Natural killer cell (primary cell): Measurements from ENCODE around the gene EGLN2. TPM values are rescaled to one million over a fixed set of nuclear protein-coding genes. Genes with fewer than 3 reads are reported as not detected.
"Not testable (repeated sequence)": the region's sequence is repeated elsewhere in the genome, so short reads cannot be mapped to it uniquely, and the experiment has no call there.

Source experiments
- ATAC-seq, 3 donors: fragments of 150-1000 bp in 2 of 3; fragments of 200-7000 bp in 1 of 3; cut with Tn5 transposase; 1 replicate in 1 of 3; 2 replicates in 2 of 3; pipeline ENCODE4 v1.10.0; 2021; ENCODE audit warnings: mild to moderate bottlenecking in 2 of 3, moderate library complexity in 2 of 3
- DNase-seq, 2 donors: peaks; one replicate each; pipeline versions ENCODE4 v3.0.0 to v3.0.0-alpha.2; 2013 to 2021; ENCODE audit warnings: mixed read lengths in 1 of 2
- H3K27ac ChIP-seq: one replicate; pipeline ENCODE4 v1.5.1; 2013; ENCODE audit warnings: mild to moderate bottlenecking, low read length
- H3K27me3 ChIP-seq: one replicate; pipeline ENCODE4 v1.6.1; 2013; ENCODE audit warnings: low read length; ENCODE audit not compliant: control insufficient read depth, insufficient read depth
- H3K36me3 ChIP-seq: one replicate; pipeline ENCODE4 v1.6.1; 2013; ENCODE audit warnings: low read length; ENCODE audit not compliant: control insufficient read depth, insufficient read depth
- H3K4me1 ChIP-seq: one replicate; pipeline ENCODE4 v1.6.1; 2013; ENCODE audit warnings: low read length; ENCODE audit not compliant: control insufficient read depth, insufficient read depth
- H3K4me3 ChIP-seq: one replicate; pipeline ENCODE4 v1.5.1; 2013; ENCODE audit warnings: low read length
- H3K9me3 ChIP-seq: one replicate; pipeline ENCODE4 v1.6.1; 2013; ENCODE audit warnings: low read length; ENCODE audit not compliant: control insufficient read depth, insufficient read depth
- H3K27ac Mint-ChIP-seq, 2 donors: one replicate each; pipeline ENCODE4 v1.8.0; 2022; ENCODE audit warnings: mild to moderate bottlenecking in 2 of 2, mixed read lengths in 2 of 2, moderate library complexity in 1 of 2
- H3K27me3 Mint-ChIP-seq, 2 donors: one replicate each; pipeline ENCODE4 v1.8.0; 2022; ENCODE audit warnings: low read depth in 2 of 2, mixed read lengths in 2 of 2
- H3K36me3 Mint-ChIP-seq: one replicate; pipeline ENCODE4 v1.8.0; 2022; ENCODE audit warnings: mixed read lengths
- H3K4me1 Mint-ChIP-seq, 2 donors: one replicate each; pipeline ENCODE4 v1.8.0; 2022; ENCODE audit warnings: mixed read lengths in 2 of 2
- H3K4me3 Mint-ChIP-seq: one replicate; pipeline ENCODE4 v1.8.0; 2022; ENCODE audit warnings: mild to moderate bottlenecking, moderate library complexity, mixed read lengths
- H3K9me3 Mint-ChIP-seq, 2 donors: one replicate each; pipeline ENCODE4 v1.8.0; 2022; ENCODE audit warnings: mixed read lengths in 2 of 2
- CTCF ChIP-seq: fragments of 200-600 bp; IDR thresholded peaks from one replicate; pipeline ENCODE4 v1.8.0; 2022; ENCODE audit warnings: antibody characterized with exemption
- WGBS: methylation state at CpG from one replicate; pipeline ENCODE4 v1.1.7; 2013; ENCODE audit warnings: missing lambda C conversion rate; ENCODE audit not compliant: insufficient coverage; 5-methylcytosine and 5-hydroxymethylcytosine counted together
- intact Hi-C: fragments of 100-400 bp; cut with micrococcal nuclease; formaldehyde crosslinking; loops from one replicate; pipeline ENCODE4 v1.14.2; 2022
- total RNA-seq, 4 donors: library from RNA; stranded (reverse); fragments of 120-200 nt in 1 of 4; gene quantifications; one replicate each; pipeline versions ENCODE4 v1.2.3 to v1.2.4, GENCODE V29; 2013 to 2022

The EGLN2 gene
- total RNA-seq, 3 donors from 2014 or later (not counting 1 experiment from before 2014, with no cell fraction given) = 104 to 156 (median 151) TPM

GRCh38 chr19:40811478-40812341 lies 12.7 kb downstream of the EGLN2 start:
- intact Hi-C loops = no loop called here
- Mint-ChIP-seq H3K36me3 (no peaks in the 10 kb centered on the region), H3K4me3 (peak overlapping the region; percentile 98), H3K27ac (peak overlapping the region; percentile 88 to 96), H3K9me3 (no peaks in the 10 kb centered on the region), H3K4me1 (peaks cover 45 to 58% of the 10 kb centered on the region in 2 donors), H3K27me3 (no peaks in the 10 kb centered on the region)
- peaks cover 24% of the 10 kb centered on the region for H3K36me3 ChIP-seq
- H3K4me1 ChIP-seq = peaks cover 50% of the 10 kb centered on the region
- no peaks in the 10 kb centered on the region for H3K9me3 ChIP-seq
- peak overlapping the region; percentile 31 for H3K27ac ChIP-seq
- H3K4me3 ChIP-seq = peak overlapping the region; percentile 58
- H3K27me3 ChIP-seq = no peaks in the 10 kb centered on the region
- no peak for TF ChIP-seq CTCF
- peak in 1 of 3 donors; percentile 1 for ATAC-seq
- peak in 1 of 2 donors; percentile 69 for DNase-seq
- WGBS = 8% methylated on average over 28 of the region's 35 CpGs

DNA sequence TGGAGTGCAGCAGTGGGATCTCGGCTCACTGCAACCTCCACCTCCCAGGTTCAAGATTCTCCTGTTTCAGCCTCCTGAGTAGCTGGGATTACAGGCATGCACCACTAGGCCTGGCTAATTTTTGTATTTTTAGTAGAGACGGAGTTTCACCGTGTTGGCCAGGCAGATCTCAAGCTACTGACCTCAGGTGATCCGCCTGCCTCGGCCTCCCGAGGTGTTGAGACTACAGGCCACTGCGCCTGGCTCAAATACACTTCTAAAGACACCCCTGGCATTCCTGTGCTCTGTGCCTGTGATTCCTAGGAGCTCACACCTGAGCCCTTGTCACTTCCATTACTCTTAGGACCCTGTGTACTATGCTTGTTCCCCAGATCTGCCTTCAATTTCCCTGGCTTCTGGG lies 13.6 kb downstream of the EGLN2 start:
- Mint-ChIP-seq H3K27ac (peak overlapping the region; percentile 86 to 96), H3K4me3 (peak overlapping the region; percentile 81), H3K4me1 (peaks cover 37 to 51% of the 10 kb centered on the region in 2 donors)
- DNase-seq, ATAC-seq, H3K27me3 Mint-ChIP-seq, H3K36me3 Mint-ChIP-seq, H3K9me3 Mint-ChIP-seq, H3K27ac ChIP-seq, H3K9me3 ChIP-seq, H3K27me3 ChIP-seq, H3K4me3 ChIP-seq, intact Hi-C loops: not testable (repeated sequence)
- Histone ChIP-seq H3K36me3 (peaks cover 19% of the 10 kb centered on the region), H3K4me1 (peaks cover 41% of the 10 kb centered on the region)
- 90% methylated on average over 7 of the region's 7 CpGs for WGBS

DNA sequence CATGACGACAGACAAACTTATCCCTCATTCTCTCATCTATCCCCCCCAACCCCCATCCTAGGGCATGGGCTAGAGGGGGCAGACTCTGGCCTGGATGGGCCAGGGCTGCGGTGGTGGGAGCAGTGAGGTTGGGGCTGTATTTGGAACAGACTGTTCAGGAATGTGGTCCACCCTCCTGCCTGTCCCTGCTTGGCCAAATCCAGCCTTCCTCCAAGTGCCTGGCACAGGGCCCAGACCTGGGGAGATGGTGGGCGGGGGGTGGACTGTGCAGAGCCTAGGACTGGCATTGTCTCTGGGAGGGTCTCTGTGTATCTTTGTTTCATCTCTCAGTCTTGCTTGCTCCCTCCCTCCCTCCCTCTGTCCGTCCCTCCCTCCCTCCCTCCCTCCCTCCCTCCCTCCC lies 14.2 kb downstream of the EGLN2 start:
- H3K36me3 ChIP-seq = peaks cover 13% of the 10 kb centered on the region
- H3K27ac ChIP-seq = no peak overlapping the region
- Mint-ChIP-seq H3K27me3 (no peaks in the 10 kb centered on the region), H3K4me3 (peak overlapping the region; percentile 81), H3K9me3 (no peaks in the 10 kb centered on the region), H3K4me1 (peaks cover 37 to 51% of the 10 kb centered on the region in 2 donors), H3K27ac (peak overlapping the region; percentile 86 to 96), H3K36me3 (no peaks in the 10 kb centered on the region)
- intact Hi-C loops = no loop called here
- no peaks in the 10 kb centered on the region for H3K27me3 ChIP-seq
- peaks cover 40% of the 10 kb centered on the region for H3K4me1 ChIP-seq
- ATAC-seq (no peak), DNase-seq (no peak)
- no peaks in the 10 kb centered on the region for H3K9me3 ChIP-seq
- no peak for TF ChIP-seq CTCF
- WGBS = 100% methylated on average over 1 of the region's 4 CpGs
- H3K4me3 ChIP-seq = no peak overlapping the region

- no peak overlapping the region for H3K4me3 ChIP-seq
- H3K4me1 Mint-ChIP-seq = peaks cover 49 to 58% of the 10 kb centered on the region in 2 donors
- H3K27me3 ChIP-seq = no peaks in the 10 kb centered on the region
- H3K36me3 ChIP-seq = no peaks in the 10 kb centered on the region
- TF ChIP-seq CTCF = no peak
- peak overlapping the region in 1 of 2 donors; percentile 38 for H3K27ac Mint-ChIP-seq
- 86% methylated on average over 3 of the region's 4 CpGs for whole genome bisulfite sequencing
- no peaks in the 10 kb centered on the region for H3K27me3 Mint-ChIP-seq
- ATAC-seq (no peak), DNase-seq (no peak)
- no peaks in the 10 kb centered on the region for H3K9me3 ChIP-seq
- no peak overlapping the region for H3K27ac ChIP-seq
- H3K9me3 Mint-ChIP-seq = no peaks in the 10 kb centered on the region
- intact Hi-C loops = loop anchor here (5.0 kb wide), 1 partner anchor 38 kb away; the partner anchor contains the start of genes MIA and RAB4B
- peaks cover 44% of the 10 kb centered on the region for H3K4me1 ChIP-seq
- no peaks in the 10 kb centered on the region for H3K36me3 Mint-ChIP-seq
- no peak overlapping the region for H3K4me3 Mint-ChIP-seq
Observed at GRCh38 chr19:40815223-40815622, 16.2 kb downstream of the EGLN2 start.
